H1 (cell line): ENCODE data around the gene MTHFS. TPM values are rescaled to one million over a fixed set of nuclear protein-coding genes. Genes with fewer than 3 reads are reported as not detected.

Source experiments
- CHD2 ChIP-seq: IDR thresholded peaks from 2 replicates; pipeline ENCODE4 v1.6.1; 2012; ENCODE audit warnings: low read length, improper control_type of control experiment
- KDM4A ChIP-seq: IDR thresholded peaks from one replicate; pipeline ENCODE4 v1.7.1; 2012; ENCODE audit warnings: low read depth, mild to moderate bottlenecking, moderate library complexity, low read length, inconsistent platforms; ENCODE audit not compliant: severe bottlenecking
- SAP30 ChIP-seq: fragments of 300-600 bp; sonication (generic); IDR thresholded peaks from 2 replicates; pipeline ENCODE4 v1.7.1; 2012; ENCODE audit warnings: low read length, moderate library complexity, mild to moderate bottlenecking, inconsistent platforms; ENCODE audit not compliant: insufficient read depth, insufficient replicate concordance
- SP4 ChIP-seq: IDR thresholded peaks from 2 replicates; pipeline ENCODE4 v1.6.1; 2012; ENCODE audit warnings: low read length, inconsistent platforms
- polyA plus RNA-seq, 7 experiments: library from polyadenylated mRNA; depleted of rRNA in 3 of 7; stranded (reverse) in 5 of 7; unstranded in 2 of 7; fragments of >200 nt in 5 of 7; fragments of 200-250 nt in 2 of 7; gene quantifications; 1 replicate in 5 of 7; 2 replicates in 1 of 7; 4 replicates in 1 of 7; pipeline versions ENCODE4 v1.2.1 to v1.2.3, GENCODE V29; 2011 to 2013; ENCODE audit warnings: missing spikeins in 2 of 7, mixed read lengths in 2 of 7
- total RNA-seq: library from RNA; stranded (reverse); fragmentation: NEBNext Ultra II Directional; extraction: Animal tissue kit (Norgen Biotek cat#: 25700); gene quantifications from 2 replicates; pipeline ENCODE4 v1.2.1, GENCODE V29; 2021

MTHFS gene
- total and polyA plus RNA-seq, 2 of the 8 experiments (the other 6 are each of a cell fraction or from before 2014, with no cell fraction given): 27.3 to 37.2 TPM

- no peak for TF ChIP-seq SAP30
- no peak for TF ChIP-seq CHD2
- TF ChIP-seq KDM4A: no peak
- no peak for TF ChIP-seq SP4
These were observed 13.1 kb downstream of the MTHFS start (continued) for GRCh38 chr15:79883579-79884203.
